Activated T-cell treated with anti-CD3 and anti-CD28 coated beads, Interleukin-2, amount 50 U/mL, for 1 hour (primary cell): Measurements from ENCODE around the gene ATF7.
"Not testable (repeated sequence)": the region's sequence is repeated elsewhere in the genome, so short reads cannot be mapped to it uniquely, and the experiment has no call there.

Source experiments
- DNase-seq: peaks from one replicate; pipeline ENCODE4 v3.0.0-alpha.2; 2020

The ATF7 gene

GRCh38 chr12:53594897-53595615 lies 31.1 kb downstream of the ATF7 start:
- DNase-seq, result no peak

DNA sequence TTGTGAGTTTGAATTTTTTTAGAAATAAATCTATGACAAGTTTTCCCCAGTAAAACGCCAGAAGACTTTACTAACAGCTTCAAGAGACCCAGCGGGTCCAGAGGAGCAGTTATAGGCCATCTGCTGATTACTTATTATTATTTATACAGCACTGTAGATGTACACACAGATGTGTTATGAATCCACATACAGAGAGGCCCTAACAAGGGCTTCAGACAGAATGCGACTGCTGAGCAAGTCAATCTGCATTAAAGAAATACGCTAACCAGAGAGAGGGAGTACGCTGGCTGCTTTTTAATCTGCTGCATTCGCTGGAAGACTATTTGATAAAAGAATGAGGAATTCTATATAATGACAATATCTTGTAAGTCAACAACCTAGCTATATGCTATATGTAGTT lies 32.5 kb downstream of the ATF7 start:
- no peak for DNase-seq

DNA sequence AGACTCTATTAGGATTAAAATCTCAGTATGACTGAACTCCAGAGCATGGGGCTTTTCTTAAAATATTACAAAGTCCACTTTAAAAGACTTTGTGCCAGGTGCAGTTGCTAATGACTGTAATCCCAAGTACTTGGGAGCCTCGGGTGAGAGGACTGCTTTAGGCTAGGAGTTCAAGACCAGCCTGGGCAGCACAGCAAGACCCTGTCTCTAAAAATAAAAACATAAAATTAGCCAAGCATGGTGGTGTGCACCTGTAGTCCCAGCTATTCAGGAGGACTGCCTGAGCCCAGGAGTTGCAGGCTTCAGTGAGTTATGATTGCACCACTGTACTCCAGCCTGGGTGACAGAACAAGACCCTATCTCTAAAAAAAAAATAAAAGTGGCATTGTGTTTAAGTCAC lies 33.2 kb downstream of the ATF7 start:
- DNase-seq, result no peak

DNA sequence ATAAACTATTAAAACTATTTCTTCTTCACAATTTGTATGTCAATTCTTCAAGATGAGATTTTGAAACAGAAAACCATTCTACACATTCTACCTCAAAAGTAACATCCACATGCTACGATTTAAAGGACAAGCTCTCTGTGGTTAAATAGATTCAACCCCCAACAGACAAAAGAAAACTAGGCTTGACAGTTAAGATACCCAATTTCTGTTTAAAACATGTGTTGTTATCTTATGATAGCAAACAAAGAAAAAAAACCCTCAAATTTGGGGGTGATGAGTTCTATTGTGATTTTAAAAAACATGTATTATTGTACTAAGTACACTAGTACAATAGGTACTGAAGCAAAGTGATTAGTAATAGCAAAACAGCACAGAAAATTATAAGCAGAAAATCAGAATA lies 33.8 kb downstream of the ATF7 start:
- no peak for DNase-seq

DNA sequence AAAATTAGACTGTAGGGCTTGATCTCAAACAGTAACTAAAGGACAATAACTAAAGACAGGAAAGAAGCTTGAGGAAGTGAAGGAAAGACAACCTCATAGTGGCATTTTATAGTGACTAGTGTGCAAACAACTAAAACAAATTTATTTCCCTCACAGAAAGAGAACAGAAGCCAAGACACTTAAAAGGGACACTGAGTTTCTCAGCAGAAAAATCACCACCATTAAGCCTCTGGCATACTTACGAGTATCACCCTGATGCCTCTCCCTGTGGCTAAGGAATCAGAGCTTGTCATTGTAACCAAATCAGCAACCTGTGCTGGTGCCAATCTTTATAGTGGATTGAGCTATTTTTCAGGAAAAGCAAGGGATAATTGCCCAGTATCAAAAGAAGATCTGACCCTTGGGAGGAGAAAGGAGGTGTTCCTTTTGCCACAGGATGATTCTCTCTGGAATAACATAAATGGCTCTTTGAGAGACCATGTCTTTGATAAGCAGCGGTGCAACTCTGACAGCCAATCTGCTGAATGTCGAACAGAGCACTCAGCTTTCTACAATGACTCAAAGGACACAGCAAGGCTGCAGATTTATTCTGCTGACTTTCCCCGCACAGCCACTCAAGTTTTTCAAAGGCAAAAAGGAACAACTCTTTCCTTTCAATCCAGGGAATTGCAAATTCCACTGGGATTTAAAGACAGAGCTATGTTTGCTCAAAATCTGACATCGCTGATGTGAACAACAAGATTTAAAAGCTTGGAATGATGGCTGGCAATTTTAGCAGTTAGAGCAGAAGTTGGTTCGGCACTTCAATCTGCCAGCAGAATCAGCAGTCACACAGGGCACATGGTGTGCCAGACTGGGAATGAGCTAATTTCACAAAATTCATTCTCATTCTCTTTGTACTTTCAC lies 34.6 kb downstream of the ATF7 start:
- no peak for DNase-seq

- DNase-seq, result no peak
Observed at GRCh38 chr12:53590652-53591051, 35.5 kb downstream of the ATF7 start.

DNA sequence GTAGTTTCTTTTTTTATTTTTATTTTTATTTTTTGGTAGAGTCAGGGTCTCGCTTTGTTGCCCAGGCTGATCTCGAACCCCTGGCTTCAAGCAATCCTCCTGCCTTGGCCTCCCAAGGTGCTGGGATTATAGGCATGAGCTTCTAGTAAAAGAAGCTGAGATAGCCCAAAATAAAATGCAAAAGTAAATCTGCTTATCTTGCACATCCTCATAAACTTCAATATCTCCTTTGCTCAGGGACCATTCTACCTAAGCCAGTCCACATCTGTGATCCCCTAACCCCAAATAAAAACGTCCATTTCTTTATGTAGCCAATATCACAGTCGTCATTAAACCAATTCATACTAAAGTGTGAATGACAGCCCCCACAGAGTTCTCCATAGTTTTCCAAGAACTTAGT lies 36.3 kb downstream of the ATF7 start:
- no peak for DNase-seq

DNA sequence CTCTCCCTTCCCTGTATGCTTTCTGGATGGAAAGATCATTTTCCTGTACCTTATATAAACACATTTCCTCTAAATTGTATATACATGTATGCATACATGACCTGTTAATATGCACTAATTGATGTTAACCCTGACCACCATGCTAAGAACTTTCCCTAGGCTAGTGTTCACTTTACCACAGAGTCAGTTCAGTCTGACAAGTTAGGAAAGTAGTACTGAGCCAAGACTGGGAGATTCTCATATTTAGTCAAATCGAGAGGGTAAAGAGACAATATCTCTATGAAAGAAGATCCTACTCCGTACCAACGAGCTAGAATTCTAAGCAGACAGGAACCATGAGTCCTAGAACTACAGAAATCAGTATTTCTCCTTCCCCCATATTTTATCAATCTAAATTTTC lies 36.8 kb downstream of the ATF7 start:
- DNase-seq, result no peak

DNA sequence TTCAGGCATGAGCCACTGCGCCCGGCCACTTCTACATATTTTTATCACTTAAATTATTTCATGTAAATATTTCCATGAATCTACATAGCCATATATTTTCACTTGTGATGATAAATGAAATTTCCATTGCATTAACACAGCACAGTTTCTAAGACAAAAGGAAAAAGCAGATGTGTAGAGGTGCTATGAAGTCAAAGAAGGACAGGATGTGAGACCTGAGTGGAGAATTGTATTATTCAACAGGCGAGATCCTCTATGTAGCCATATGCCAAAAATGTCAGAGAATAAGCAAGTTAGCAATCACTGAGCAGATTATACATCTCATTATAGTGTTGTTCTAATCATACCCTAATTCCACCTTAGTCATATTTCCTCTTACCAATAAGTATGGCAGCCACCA lies 38.1 kb downstream of the ATF7 start:
- no peak for DNase-seq

DNA sequence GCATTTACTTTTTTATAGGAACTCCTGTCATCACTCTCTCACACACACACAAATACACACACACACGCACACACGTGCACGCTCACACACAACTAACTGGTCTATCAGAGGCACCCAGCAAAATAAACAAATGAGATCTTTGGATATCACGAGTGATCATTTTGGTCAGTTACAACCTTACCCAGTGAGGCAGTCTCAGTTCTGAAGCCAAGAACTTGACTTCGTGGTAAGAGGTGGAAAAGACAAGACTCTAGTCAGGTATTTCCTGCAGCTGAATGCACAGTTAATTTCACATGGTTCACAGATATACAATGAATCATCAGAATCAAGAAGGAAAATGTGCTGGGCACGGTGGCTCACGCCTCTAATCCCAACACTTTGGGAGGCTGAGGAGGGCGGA lies 39.4 kb downstream of the ATF7 start:
- DNase-seq, result no peak

- no peak for DNase-seq
Observed at GRCh38 chr12:53585448-53586125, 40.6 kb downstream of the ATF7 start.

DNA sequence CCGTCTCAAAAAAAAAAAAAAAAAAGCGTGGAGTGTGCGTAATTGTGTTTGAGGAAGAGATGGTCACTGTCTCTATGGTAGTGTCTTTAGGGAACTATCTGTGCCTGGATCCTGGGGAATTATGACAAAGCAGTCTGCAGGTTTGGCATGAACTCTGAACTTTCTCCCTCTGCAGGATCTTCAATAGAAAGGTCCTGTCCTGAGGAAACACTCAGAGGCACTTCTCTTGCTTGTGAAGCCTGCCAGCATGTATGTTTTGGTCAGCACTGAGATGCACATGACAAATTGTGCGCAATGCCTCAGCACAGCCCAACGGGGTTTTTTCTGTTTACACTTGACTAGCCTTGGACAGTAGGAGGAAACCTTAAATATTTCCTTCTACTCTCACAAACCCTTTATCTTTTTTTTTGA lies 46.6 kb downstream of the ATF7 start:
- no peak for DNase-seq

GRCh38 chr12:53578783-53579182 lies 47.4 kb downstream of the ATF7 start:
- DNase-seq, result no peak

DNA sequence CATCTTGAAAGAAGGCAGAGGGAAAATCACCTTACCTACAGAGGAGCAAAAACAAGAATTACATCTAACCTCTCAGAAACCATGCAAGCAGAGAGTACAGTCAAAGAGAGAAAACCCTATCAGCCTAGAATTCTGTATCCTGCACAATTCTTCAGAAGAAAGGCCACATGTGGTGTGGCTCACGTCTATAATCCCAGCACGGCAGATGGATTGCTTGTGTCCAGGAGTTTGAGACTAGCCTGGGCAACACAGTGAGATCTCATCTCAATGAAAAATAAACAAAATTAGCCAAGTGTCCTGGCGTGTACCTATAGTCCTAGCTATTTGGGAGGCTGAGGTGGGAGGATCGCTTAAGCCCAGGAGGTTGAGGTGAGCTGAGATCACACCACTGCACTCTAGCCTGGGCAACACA lies 48.2 kb downstream of the ATF7 start:
- DNase-seq, result no peak

- DNase-seq, result no peak
Observed at GRCh38 chr12:53575502-53576249, 50.5 kb downstream of the ATF7 start.

DNA sequence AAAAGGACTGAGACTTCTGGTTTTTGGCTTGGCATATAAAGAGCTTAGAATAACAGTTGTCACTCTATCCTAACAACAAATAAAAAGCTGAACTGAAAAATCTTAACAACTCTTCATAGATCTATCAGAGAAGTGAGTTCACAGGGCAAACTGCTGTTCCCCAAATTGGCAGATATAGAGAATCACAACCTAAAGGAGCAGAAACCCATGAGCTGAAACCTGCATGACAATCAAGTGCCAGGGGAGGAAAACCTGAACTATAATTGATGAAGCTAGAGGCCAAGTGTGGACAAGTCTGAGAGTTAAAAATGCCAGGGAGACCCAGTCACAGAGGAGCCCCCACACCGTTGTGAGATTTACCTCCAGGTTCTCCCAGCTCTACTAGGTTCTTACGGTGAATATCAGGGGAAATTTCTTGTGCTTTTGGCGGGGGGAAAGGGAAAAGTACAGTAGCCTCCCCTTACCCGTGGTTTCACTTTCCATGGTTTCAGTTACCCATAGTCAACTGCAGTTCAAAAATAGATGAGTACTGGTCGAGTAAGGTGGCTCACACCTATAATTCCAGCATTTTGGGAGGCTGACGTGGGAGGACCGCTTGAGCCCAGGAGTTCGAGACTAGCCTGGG lies 53.9 kb downstream of the ATF7 start:
- no peak for DNase-seq

GRCh38 chr12:53571295-53571694 lies 54.9 kb downstream of the ATF7 start:
- no peak for DNase-seq

GRCh38 chr12:53568809-53569557 lies 57.2 kb downstream of the ATF7 start:
- no peak for DNase-seq

DNA sequence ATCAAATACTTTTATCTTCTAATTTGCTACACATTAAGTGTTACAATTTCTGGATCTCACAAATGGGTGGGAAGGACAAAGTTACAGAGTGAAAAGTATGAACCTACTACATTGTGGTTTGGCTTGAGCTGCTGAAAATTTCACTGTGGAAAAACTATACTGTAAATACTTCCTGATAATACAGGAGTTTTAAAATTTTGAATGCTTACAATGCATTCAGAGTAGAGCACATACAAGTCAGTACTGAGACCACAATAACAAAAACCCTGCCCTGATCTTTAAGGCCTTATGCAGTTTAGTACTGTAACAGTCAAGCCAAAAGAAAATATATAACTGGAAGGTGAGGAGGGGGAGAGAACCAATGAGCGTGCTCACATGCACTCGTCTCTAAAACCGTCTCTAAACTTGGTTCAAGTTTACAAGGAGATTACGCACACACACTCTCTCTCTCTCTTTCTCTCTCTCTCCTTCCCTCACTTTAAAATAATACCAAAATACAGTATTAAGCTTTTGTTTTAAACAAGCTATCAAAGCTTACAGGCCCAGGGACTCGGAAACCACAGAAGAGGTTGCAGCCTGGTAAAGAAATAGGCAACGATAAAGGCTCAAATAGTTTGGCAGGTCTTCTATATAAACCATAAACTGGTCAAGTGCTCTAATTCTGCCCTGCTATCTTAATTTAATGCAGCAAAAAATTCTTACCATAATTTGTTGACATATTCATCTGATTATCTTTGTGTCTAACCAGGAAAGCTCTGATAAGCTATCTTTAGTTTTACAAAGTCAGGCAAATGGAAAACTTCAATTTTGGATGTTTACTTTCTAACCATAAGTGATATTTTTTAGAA lies 58.0 kb downstream of the ATF7 start:
- no peak for DNase-seq

DNA sequence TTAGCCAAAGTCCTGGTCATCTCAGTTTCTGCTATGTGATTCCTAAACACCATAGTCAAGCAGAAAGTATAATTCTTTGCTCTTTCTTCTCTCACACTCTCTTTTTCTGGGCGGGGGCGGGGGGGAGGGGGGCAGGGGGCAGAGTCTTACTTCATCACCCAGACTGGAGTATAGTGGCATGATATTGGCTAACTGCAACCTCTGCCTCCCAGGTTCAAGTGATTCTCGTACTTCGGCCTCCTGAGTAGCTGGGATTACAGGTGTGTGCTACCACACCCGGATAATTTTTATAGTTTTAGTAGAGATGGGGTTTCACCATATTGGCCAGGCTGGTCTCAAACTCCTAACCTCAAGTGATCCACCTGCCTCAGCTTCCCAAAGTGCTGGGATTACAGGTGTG lies 60.8 kb downstream of the ATF7 start:
- not testable (repeated sequence) for DNase-seq

- no peak for DNase-seq
Observed at GRCh38 chr12:53564941-53565340, 61.2 kb downstream of the ATF7 start.
